Endothelial cell (in vitro differentiated cells): ENCODE measurements around the gene MYO9B. TPM values are rescaled to one million over a fixed set of nuclear protein-coding genes. Genes with fewer than 3 reads are reported as not detected.
"Not testable (repeated sequence)": the region's sequence is repeated elsewhere in the genome, so short reads cannot be mapped to it uniquely, and the experiment has no call there.

Experiments
- DNase-seq: peaks from one replicate; pipeline ENCODE4 v3.0.0; 2021; ENCODE audit warnings: low spot score
- H3K27ac Mint-ChIP-seq: one replicate; pipeline ENCODE4 v1.8.0; 2021; ENCODE audit warnings: mixed read lengths, inconsistent platforms; ENCODE audit not compliant: unreplicated experiment
- H3K27me3 Mint-ChIP-seq: one replicate; pipeline ENCODE4 v1.8.0; 2021; ENCODE audit warnings: mild to moderate bottlenecking, moderate library complexity, mixed read lengths, inconsistent platforms; ENCODE audit not compliant: unreplicated experiment
- H3K36me3 Mint-ChIP-seq: one replicate; pipeline ENCODE4 v1.8.0; 2021; ENCODE audit warnings: mild to moderate bottlenecking, low read depth, mixed read lengths, inconsistent platforms; ENCODE audit not compliant: unreplicated experiment
- H3K4me1 Mint-ChIP-seq: one replicate; pipeline ENCODE4 v1.8.0; 2021; ENCODE audit warnings: mild to moderate bottlenecking, mixed read lengths, inconsistent platforms; ENCODE audit not compliant: unreplicated experiment
- H3K4me3 Mint-ChIP-seq: one replicate; pipeline ENCODE4 v1.8.0; 2021; ENCODE audit warnings: mild to moderate bottlenecking, mixed read lengths, inconsistent platforms; ENCODE audit not compliant: unreplicated experiment
- H3K9me3 Mint-ChIP-seq: one replicate; pipeline ENCODE4 v1.8.0; 2021; ENCODE audit warnings: mixed read lengths, inconsistent platforms; ENCODE audit not compliant: unreplicated experiment
- CTCF ChIP-seq: fragments of 200-600 bp; sonication (generic); IDR thresholded peaks from one replicate; pipeline ENCODE4 v1.5.0; 2021; ENCODE audit warnings: antibody characterized with exemption; ENCODE audit not compliant: unreplicated experiment
- total RNA-seq: library from RNA; stranded (reverse); fragmentation: NEBNext Ultra II Directional; extraction: Animal tissue kit (Norgen Biotek cat#: 25700); gene quantifications from one replicate; pipeline ENCODE4 v1.2.1, GENCODE V29; 2021; ENCODE audit not compliant: unreplicated experiment

MYO9B gene
- total RNA-seq, 1 donor from 2014 or later, result 62.4 TPM

DNA sequence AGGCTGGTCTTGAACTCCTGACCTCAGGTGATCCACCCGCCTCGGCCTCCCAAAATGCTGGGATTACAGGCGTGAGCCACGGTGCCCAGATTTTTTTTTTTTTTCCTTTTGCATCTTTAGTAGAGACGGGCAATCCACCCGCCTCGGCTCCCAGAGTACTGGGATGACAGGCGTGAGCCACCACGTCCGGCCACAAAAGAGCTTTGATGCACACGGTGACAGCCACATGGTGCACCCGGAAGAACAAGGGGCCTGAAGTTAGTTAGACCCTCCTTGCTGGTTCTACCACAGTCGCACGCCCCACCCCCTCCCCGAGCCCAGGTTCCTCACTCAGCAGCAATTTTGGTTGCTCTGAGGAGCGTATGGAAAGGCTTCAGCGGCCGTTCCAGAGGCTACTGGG lies 85.3 kb downstream of the MYO9B start:
- TF ChIP-seq CTCF, result no peak
- no peak overlapping the region for H3K27ac Mint-ChIP-seq
- H3K27me3 Mint-ChIP-seq, result peaks cover 1% of the 10 kb centered on the region
- no peaks in the 10 kb centered on the region for H3K4me1 Mint-ChIP-seq
- DNase-seq, result no peak
- no peak overlapping the region for H3K4me3 Mint-ChIP-seq
- peaks cover 31% of the 10 kb centered on the region for H3K36me3 Mint-ChIP-seq
- no peaks in the 10 kb centered on the region for H3K9me3 Mint-ChIP-seq

DNA sequence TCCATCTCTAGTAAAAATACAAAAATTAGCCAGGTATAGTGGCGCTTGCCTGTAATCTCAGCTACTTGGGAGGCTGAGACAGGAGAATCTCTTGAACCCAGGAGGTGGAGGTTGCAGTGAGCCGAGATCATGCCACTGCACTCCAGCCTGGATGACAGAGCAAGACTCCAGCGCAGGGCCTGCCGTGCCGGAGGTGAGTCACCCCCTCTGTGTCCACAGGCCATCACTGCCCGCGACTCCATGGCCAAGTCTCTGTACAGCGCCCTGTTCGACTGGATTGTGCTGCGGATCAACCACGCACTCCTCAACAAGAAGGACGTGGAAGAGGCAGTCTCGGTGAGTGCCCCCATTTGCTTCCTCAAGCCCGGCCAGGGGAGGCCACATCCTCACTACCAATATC lies 86.6 kb downstream of the MYO9B start:
- H3K9me3 Mint-ChIP-seq, DNase-seq, H3K4me1 Mint-ChIP-seq, H3K27me3 Mint-ChIP-seq, H3K27ac Mint-ChIP-seq: not testable (repeated sequence)
- Mint-ChIP-seq H3K4me3 (peak overlapping the region; percentile 47), H3K36me3 (peaks cover 31% of the 10 kb centered on the region)

DNA sequence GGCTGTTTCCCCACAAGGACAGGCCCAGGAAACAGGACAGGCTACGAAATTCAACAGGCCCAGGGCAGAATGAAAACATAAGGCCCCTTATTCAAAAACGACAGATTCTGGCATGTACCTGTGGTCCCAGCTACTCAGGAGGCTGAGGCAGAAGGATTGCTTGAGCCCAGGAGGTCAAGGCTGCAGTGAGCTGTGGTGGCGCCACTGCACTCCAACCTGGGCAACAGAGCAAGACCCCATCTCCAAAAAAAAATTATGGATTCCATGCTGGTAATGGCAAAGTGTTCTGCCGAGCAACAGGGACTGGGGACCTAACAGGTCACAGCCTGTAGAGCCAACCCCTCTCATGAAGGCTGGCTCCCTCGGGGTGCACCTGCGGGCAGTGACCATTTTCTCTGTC lies 87.0 kb downstream of the MYO9B start:
- no peak for TF ChIP-seq CTCF
- no peaks in the 10 kb centered on the region for H3K9me3 Mint-ChIP-seq
- no peak overlapping the region for H3K27ac Mint-ChIP-seq
- H3K4me3 Mint-ChIP-seq, result peak overlapping the region; percentile 47
- no peaks in the 10 kb centered on the region for H3K4me1 Mint-ChIP-seq
- no peak for DNase-seq
- H3K27me3 Mint-ChIP-seq, result peaks cover 1% of the 10 kb centered on the region
- H3K36me3 Mint-ChIP-seq, result peaks cover 31% of the 10 kb centered on the region

DNA sequence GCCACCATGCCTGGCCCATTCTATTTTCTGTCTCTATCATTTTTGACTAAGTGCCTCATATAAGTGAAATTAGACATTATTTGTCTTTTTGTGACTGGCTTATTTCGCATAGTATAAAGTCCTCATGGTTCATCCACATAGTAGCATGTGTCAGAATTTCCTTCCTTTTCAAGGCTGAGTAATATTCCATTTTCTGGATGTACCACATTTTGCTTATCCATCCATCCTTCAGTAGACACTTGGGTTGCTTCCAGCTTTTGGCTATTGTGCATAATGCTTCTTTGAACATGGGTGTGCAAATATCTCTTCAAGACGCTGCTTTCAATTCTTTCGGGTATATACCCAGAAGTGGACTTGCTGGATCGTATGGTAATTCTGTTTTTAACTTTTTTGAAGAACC lies 88.1 kb downstream of the MYO9B start:
- no peak for TF ChIP-seq CTCF
- Mint-ChIP-seq H3K4me1 (no peaks in the 10 kb centered on the region), H3K4me3 (peak overlapping the region; percentile 5), H3K9me3 (no peaks in the 10 kb centered on the region), H3K27me3 (peaks cover 1% of the 10 kb centered on the region), H3K27ac (no peak overlapping the region), H3K36me3 (peaks cover 41% of the 10 kb centered on the region)
- no peak for DNase-seq

- H3K4me3 Mint-ChIP-seq, result no peak overlapping the region
Observed at GRCh38 chr19:17164639-17165038, 89.1 kb downstream of the MYO9B start.

More at GRCh38 chr19:17164639-17165038, 89.1 kb downstream of the MYO9B start:
- no peak for DNase-seq
- peaks cover 42% of the 10 kb centered on the region for H3K36me3 Mint-ChIP-seq
- H3K27me3 Mint-ChIP-seq, result peaks cover 1% of the 10 kb centered on the region
- no peak for TF ChIP-seq CTCF
- H3K4me1 Mint-ChIP-seq, result no peaks in the 10 kb centered on the region
- H3K9me3 Mint-ChIP-seq, result no peaks in the 10 kb centered on the region
- no peak overlapping the region for H3K27ac Mint-ChIP-seq
